SU-DHL-6 (cell line): ENCODE data around the gene UBE2E1.

Source experiments
- EZH2phosphoT487 ChIP-seq: fragments of 200-600 bp; sonication (generic), shearing (Covaris generic); conservative IDR thresholded peaks from 2 replicates; pipeline ENCODE4 v1.6.1; 2018; ENCODE audit warnings: mild to moderate bottlenecking, antibody characterized with exemption, low read length, moderate library complexity, mixed read lengths
- TF ChIP-seq, protein P1 (sequence below): fragments of 200-600 bp; sonication (generic); IDR thresholded peaks from one replicate; pipeline ENCODE4 v1.5.1; 2017; ENCODE audit warnings: antibody characterized with exemption, mild to moderate bottlenecking, low read length, moderate library complexity; ENCODE audit not compliant: insufficient read depth, poor library complexity, severe bottlenecking

DNA sequence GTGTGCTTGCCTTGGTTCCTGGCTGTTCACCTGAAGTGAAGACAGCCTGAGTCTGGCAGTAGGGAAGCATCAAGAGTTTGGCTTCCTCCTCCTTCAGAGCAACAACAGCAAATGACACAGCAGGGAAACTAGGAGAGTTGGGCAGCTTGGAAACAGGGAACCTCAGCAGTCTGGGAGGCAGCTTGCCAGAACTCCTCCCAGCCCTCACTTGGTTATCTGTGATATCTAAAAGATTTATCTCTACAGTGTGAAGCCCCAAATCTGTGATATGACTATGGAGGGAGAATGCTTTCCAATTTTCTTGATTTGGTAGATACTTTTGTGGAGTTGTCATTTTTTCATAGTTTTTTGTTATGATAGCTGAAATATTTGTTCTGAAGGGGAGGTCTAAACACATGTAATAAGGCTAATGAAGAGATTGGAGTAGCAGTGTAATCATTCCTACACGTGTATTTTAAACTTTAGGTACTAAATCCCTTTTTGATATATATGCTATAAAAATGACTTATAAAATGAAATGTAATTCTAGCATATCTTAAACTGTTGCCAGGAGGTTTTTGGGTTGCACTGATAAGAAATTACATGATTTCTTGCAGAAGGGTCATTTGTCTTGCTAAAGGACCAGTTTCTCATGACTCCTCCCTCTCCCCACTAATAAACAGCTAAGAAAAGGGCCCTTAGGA is 20.8 kb downstream of the UBE2E1 start:
- TF ChIP-seq, protein P1, sequence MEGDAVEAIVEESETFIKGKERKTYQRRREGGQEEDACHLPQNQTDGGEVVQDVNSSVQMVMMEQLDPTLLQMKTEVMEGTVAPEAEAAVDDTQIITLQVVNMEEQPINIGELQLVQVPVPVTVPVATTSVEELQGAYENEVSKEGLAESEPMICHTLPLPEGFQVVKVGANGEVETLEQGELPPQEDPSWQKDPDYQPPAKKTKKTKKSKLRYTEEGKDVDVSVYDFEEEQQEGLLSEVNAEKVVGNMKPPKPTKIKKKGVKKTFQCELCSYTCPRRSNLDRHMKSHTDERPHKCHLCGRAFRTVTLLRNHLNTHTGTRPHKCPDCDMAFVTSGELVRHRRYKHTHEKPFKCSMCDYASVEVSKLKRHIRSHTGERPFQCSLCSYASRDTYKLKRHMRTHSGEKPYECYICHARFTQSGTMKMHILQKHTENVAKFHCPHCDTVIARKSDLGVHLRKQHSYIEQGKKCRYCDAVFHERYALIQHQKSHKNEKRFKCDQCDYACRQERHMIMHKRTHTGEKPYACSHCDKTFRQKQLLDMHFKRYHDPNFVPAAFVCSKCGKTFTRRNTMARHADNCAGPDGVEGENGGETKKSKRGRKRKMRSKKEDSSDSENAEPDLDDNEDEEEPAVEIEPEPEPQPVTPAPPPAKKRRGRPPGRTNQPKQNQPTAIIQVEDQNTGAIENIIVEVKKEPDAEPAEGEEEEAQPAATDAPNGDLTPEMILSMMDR, result no peak
- TF ChIP-seq EZH2phosphoT487, result no peak
